SK-N-SH (cell line): ENCODE measurements around the gene MEI1. TPM values are rescaled to one million over a fixed set of nuclear protein-coding genes. Genes with fewer than 3 reads are reported as not detected.

ENCODE experiments used
- CTCF ChIA-PET: fragments of 300-600, 350-600 bp; formaldehyde crosslinking; extraction: SDS; loops from one replicate; lab custom pipeline; 2021; lab: Yijun Ruan, JAX
- POLR2A ChIA-PET: fragments of 350-600 bp; sonication (Branson Sonifier 250); formaldehyde crosslinking; extraction: SDS; loops from one replicate; lab custom pipeline; 2020; ENCODE audit warnings: antibody characterized with exemption, inconsistent platforms; lab: Yijun Ruan, JAX
- DNase-seq: peaks from one replicate; pipeline ENCODE4 v3.0.0; 2012
- H2AFZ ChIP-seq: fragments of 200-600 bp; sonication (generic); 2 replicates; pipeline ENCODE4 v1.8.1; 2016; ENCODE audit warnings: antibody characterized with exemption, mild to moderate bottlenecking, low read depth
- H3F3A ChIP-seq: fragments of 200-600 bp; sonication (generic); replicated peaks from 2 replicates; pipeline ENCODE3; 2016; ENCODE audit warnings: antibody characterized with exemption, mild to moderate bottlenecking; ENCODE audit not compliant: insufficient read depth
- H3K27ac ChIP-seq, 2 experiments: fragments of 200-500 bp in 1 of 2; fragments of 200-600 bp in 1 of 2; sonication (Bioruptor generic) in 1 of 2; sonication (generic), shearing (Covaris generic) in 1 of 2; 2 replicates each; pipeline versions ENCODE4 v1.5.1 to v1.6.1; 2014 to 2016; ENCODE audit warnings: low read depth in 2 of 2, inconsistent platforms in 1 of 2, low read length in 1 of 2, mild to moderate bottlenecking in 1 of 2, mixed read lengths in 1 of 2
- H3K27me3 ChIP-seq: fragments of 200-600 bp; sonication (generic), shearing (Covaris generic); 2 replicates; pipeline ENCODE4 v1.6.1; 2016; ENCODE audit warnings: mixed run types; ENCODE audit not compliant: insufficient read depth
- H3K36me3 ChIP-seq, 2 experiments: fragments of 200-500 bp in 1 of 2; fragments of 200-600 bp in 1 of 2; sonication (Bioruptor generic) in 1 of 2; sonication (generic) in 1 of 2; replicated peaks in 1 of 2; 2 replicates each; pipeline versions ENCODE3 to v1.5.1; 2014 to 2016; ENCODE audit warnings: low read length in 1 of 2, mild to moderate bottlenecking in 1 of 2; ENCODE audit not compliant: insufficient read depth in 2 of 2, control insufficient read depth in 1 of 2
- H3K4me1 ChIP-seq, 2 experiments: fragments of 200-500 bp in 1 of 2; fragments of 200-600 bp in 1 of 2; sonication (Bioruptor generic) in 1 of 2; sonication (generic), shearing (Covaris generic) in 1 of 2; 2 replicates each; pipeline versions ENCODE4 v1.5.1 to v1.6.1; 2014 to 2016; ENCODE audit warnings: low read depth in 1 of 2, low read length in 1 of 2, mixed run types in 1 of 2; ENCODE audit not compliant: insufficient read depth in 2 of 2, control insufficient read depth in 1 of 2
- H3K4me2 ChIP-seq: fragments of 200-600 bp; sonication (generic), shearing (Covaris generic); 2 replicates; pipeline ENCODE4 v1.6.1; 2017; ENCODE audit warnings: mixed run types
- H3K4me3 ChIP-seq, 2 experiments: fragments of 200-500 bp in 1 of 2; fragments of 200-600 bp in 1 of 2; sonication (Bioruptor generic) in 1 of 2; sonication (generic), shearing (Covaris generic) in 1 of 2; 2 replicates each; pipeline versions ENCODE4 v1.5.1 to v1.8.1; 2014 to 2016; ENCODE audit warnings: low read depth in 2 of 2, inconsistent platforms in 1 of 2, low read length in 1 of 2, mild to moderate bottlenecking in 1 of 2, mixed read lengths in 1 of 2, moderate library complexity in 1 of 2
- H3K79me2 ChIP-seq: fragments of 200-600 bp; sonication (generic); 2 replicates; pipeline ENCODE4 v1.8.1; 2017; ENCODE audit warnings: mild to moderate bottlenecking; ENCODE audit not compliant: insufficient read depth
- H3K9ac ChIP-seq: fragments of 200-600 bp; sonication (generic); 2 replicates; pipeline ENCODE4 v1.6.1; 2017; ENCODE audit warnings: mixed run types
- H3K9me2 ChIP-seq: fragments of 200-600 bp; sonication (generic); 2 replicates; pipeline ENCODE4 v1.6.1; 2017; ENCODE audit warnings: mixed run types
- H3K9me3 ChIP-seq: fragments of 200-600 bp; sonication (generic); 2 replicates; pipeline ENCODE4 v1.6.1; 2017; ENCODE audit warnings: mixed run types, mild to moderate bottlenecking, moderate library complexity
- H4K20me1 ChIP-seq: fragments of 200-600 bp; sonication (generic); 2 replicates; pipeline ENCODE4 v1.6.1; 2017; ENCODE audit warnings: mild to moderate bottlenecking, mixed run types; ENCODE audit not compliant: insufficient read depth
- ELF1 ChIP-seq: IDR thresholded peaks from 2 replicates; pipeline ENCODE4 v1.4.0; 2012
- GABPA ChIP-seq: IDR thresholded peaks from 2 replicates; pipeline ENCODE4 v1.4.0; 2012; ENCODE audit warnings: low read depth, mild to moderate bottlenecking
- JUND ChIP-seq: IDR thresholded peaks from 2 replicates; pipeline ENCODE4 v1.4.0; 2012
- MXI1 ChIP-seq: IDR thresholded peaks from 2 replicates; pipeline ENCODE4 v1.6.1; 2012; ENCODE audit warnings: mild to moderate bottlenecking, low read depth, low read length, improper control_type of control experiment
- NFIC ChIP-seq: IDR thresholded peaks from 2 replicates; pipeline ENCODE4 v1.4.0; 2012; ENCODE audit warnings: borderline replicate concordance
- NRF1 ChIP-seq: IDR thresholded peaks from 2 replicates; pipeline ENCODE4 v1.6.1; 2012; ENCODE audit warnings: low read depth, mild to moderate bottlenecking, low read length
- POLR2AphosphoS5 ChIP-seq: IDR thresholded peaks from 2 replicates; pipeline ENCODE4 v1.6.1; 2012; ENCODE audit warnings: low read depth, low read length
- RCOR1 ChIP-seq: fragments of 150-350 bp; IDR thresholded peaks from 2 replicates; pipeline ENCODE4 v1.6.1; 2017; ENCODE audit warnings: antibody characterized with exemption, low read length
- RFX5 ChIP-seq: IDR thresholded peaks from 2 replicates; pipeline ENCODE4 v1.6.1; 2012; ENCODE audit warnings: mild to moderate bottlenecking, improper control_type of control experiment, low read length
- SIN3A ChIP-seq: IDR thresholded peaks from 2 replicates; pipeline ENCODE4 v1.6.1; 2012; ENCODE audit warnings: low read depth, mild to moderate bottlenecking, low read length, moderate library complexity, borderline replicate concordance
- TAF1 ChIP-seq: IDR thresholded peaks from 2 replicates; pipeline ENCODE4 v1.6.1; 2012; ENCODE audit warnings: low read depth, mild to moderate bottlenecking, low read length, moderate library complexity, borderline replicate concordance
- TCF12 ChIP-seq: IDR thresholded peaks from 2 replicates; pipeline ENCODE4 v1.4.0; 2012
- YY1 ChIP-seq: IDR thresholded peaks from 2 replicates; pipeline ENCODE4 v1.4.0; 2012; ENCODE audit warnings: low read depth, mild to moderate bottlenecking
- ZBTB33 ChIP-seq: IDR thresholded peaks from 2 replicates; pipeline ENCODE4 v1.4.0; 2012; ENCODE audit warnings: low read depth, borderline replicate concordance
- WGBS: methylation state at CpG from one replicate; pipeline ENCODE4 v1.1.6; 2017; ENCODE audit warnings: low lambda C conversion rate; 5-methylcytosine and 5-hydroxymethylcytosine counted together
- polyA plus RNA-seq, 3 experiments: library from polyadenylated mRNA; depleted of rRNA; stranded (reverse); fragments of >200 nt; gene quantifications; 2 replicates each; pipeline ENCODE4 v1.2.3, GENCODE V29; 2012

The MEI1 gene
- polyA plus RNA-seq, 1 of the 3 experiments (the other 2 are of a cell fraction): not detected

- TF ChIP-seq ZBTB33: no peak
- no peak for TF ChIP-seq RCOR1
- TF ChIP-seq ELF1: no peak
These were observed 99.4 kb downstream of the MEI1 start (continued) for GRCh38 chr22:41798736-41799135.

- TF ChIP-seq ZBTB33: no peak
- peaks cover 0 to 9% of the 10 kb centered on the region in 2 experiments; a peak in 2 of 4 replicates for H3K4me1 ChIP-seq
- no peaks in the 10 kb centered on the region for H3K27me3 ChIP-seq
- H3K27ac ChIP-seq: peak overlapping the region; percentile 13 to 68; a peak in 2 of 4 replicates
- peak; percentile 46 for DNase-seq
- H4K20me1 ChIP-seq: no peaks in the 10 kb centered on the region
- H3K79me2 ChIP-seq: 0 out of 2 replicates have a peak, but pooled peaks cover 6% of the 10 kb centered on the region
- H3K4me2 ChIP-seq: peak overlapping the region; percentile 83
- ChIA-PET POLR2A (interaction anchor here (0.6 kb wide), 1 partner anchor 57 kb away, joined by 3 read pairs; no protein-coding TSS in a partner anchor), CTCF (interaction anchor here (1.3 to 2.8 kb wide), 3 partner anchors 53 to 102 kb away, joined by 3 to 18 read pairs (median 4); no protein-coding TSS in a partner anchor)
- peak overlapping the region; percentile 91 for H2AFZ ChIP-seq
- peak overlapping the region; percentile 64 for H3K9ac ChIP-seq
- no peaks in the 10 kb centered on the region for H3K9me2 ChIP-seq
- WGBS: 52% methylated on average over 11 of the region's 38 CpGs
- no peaks in the 10 kb centered on the region for H3F3A ChIP-seq
- H3K36me3 ChIP-seq: no peaks in the 10 kb centered on the region
- peak overlapping the region; percentile 71 to 72; a peak in 3 of 4 replicates for H3K4me3 ChIP-seq
- no peaks in the 10 kb centered on the region for H3K9me3 ChIP-seq
These were observed 100.4 kb downstream of the MEI1 start for GRCh38 chr22:41799486-41800347.

- Histone ChIP-seq H3K9me2 (no peaks in the 10 kb centered on the region), H3K79me2 (0 out of 2 replicates have a peak, but pooled peaks cover 6% of the 10 kb centered on the region), H3F3A (no peaks in the 10 kb centered on the region), H3K4me3 (peak within 1 kb of the TSS; percentile 71 to 72), H3K4me2 (peak within 1 kb of the TSS; percentile 83), H2AFZ (peak within 1 kb of the TSS; percentile 91), H3K4me1 (peaks cover 0 to 9% of the 10 kb centered on the region in 2 experiments; a peak in 2 of 4 replicates), H4K20me1 (no peaks in the 10 kb centered on the region), H3K27me3 (no peaks in the 10 kb centered on the region), H3K27ac (peak within 1 kb of the TSS; percentile 13 to 68; a peak in 2 of 4 replicates), H3K36me3 (no peaks in the 10 kb centered on the region), H3K9me3 (no peaks in the 10 kb centered on the region), H3K9ac (peak within 1 kb of the TSS; percentile 64)
- POLR2A ChIA-PET: interaction anchor here (1.0 kb wide), 1 partner anchor 103 kb away, joined by 4 read pairs; no protein-coding TSS in a partner anchor
- CTCF ChIA-PET: interaction anchor here (1.3 to 2.8 kb wide), 3 partner anchors 54 to 103 kb away, joined by 3 to 18 read pairs (median 4); no protein-coding TSS in a partner anchor
- 3% methylated on average over 7 of the region's 52 CpGs for whole genome bisulfite sequencing
- DNase-seq: peak; percentile 93
- peak; percentile 52; the same call in 1 of the 2 replicates for TF ChIP-seq POLR2AphosphoS5
- TF ChIP-seq NRF1: no peak
- no peak for TF ChIP-seq TCF12
- TF ChIP-seq GABPA: peak; percentile 70
- no peak for TF ChIP-seq YY1
- TF ChIP-seq SIN3A: no peak
- TF ChIP-seq MXI1: peak; percentile 32; the same call in 1 of the 2 replicates
- TF ChIP-seq JUND: no peak
- no peak for TF ChIP-seq ZBTB33
- 0 out of 2 replicates have a peak, but pooled peaks have one; percentile 22 for TF ChIP-seq RFX5
- peak; percentile 72; the same call in 1 of the 2 replicates for TF ChIP-seq TAF1
- peak; percentile 58 for TF ChIP-seq NFIC
These were observed 101.2 kb downstream of the MEI1 start, which contains the start of gene CCDC134 for GRCh38 chr22:41800348-41801146. Gene CCDC134 (plus strand): TSS chr22:41800679. CDS start chr22:41808891, 8,212 bp downstream.
